ENCODE results near the gene ZNF827.

ZNF827 gene

GRCh38 chr4:145938618-145939440 lies at the start of gene ZNF827:
TSS of gene ZNF827 (minus strand) at chr4:145938823. CDS start at chr4:145938407, 416 bp downstream.
- no peaks in the 10 kb centered on the region for H3K36me3 ChIP-seq (ENCODE audit: insufficient read depth, low read depth, low read length)
- no peaks in the 10 kb centered on the region for H3K9me3 ChIP-seq (ENCODE audit: insufficient read depth, low read depth, low read length)
- H3K4me3 ChIP-seq (ENCODE audit: low read length): peak within 1 kb of the TSS; percentile 98
- H3K4me1 ChIP-seq (ENCODE audit: insufficient read depth, low read length): peaks cover 25% of the 10 kb centered on the region
- H3K27ac ChIP-seq (ENCODE audit: low read length): peak within 1 kb of the TSS; percentile 83
- peak within 1 kb of the TSS; percentile 97 for H3K9ac ChIP-seq (ENCODE audit: low read depth, low read length)
- H3K27me3 ChIP-seq (ENCODE audit: insufficient read depth, low read length): no peaks in the 10 kb centered on the region

GRCh38 chr4:145984563-145984962 lies 45.9 kb upstream of the ZNF827 start:
- no peak overlapping the region for H3K4me3 ChIP-seq (ENCODE audit: low read length)
- H3K27me3 ChIP-seq (ENCODE audit: insufficient read depth, low read length): no peaks in the 10 kb centered on the region
- H3K4me1 ChIP-seq (ENCODE audit: insufficient read depth, low read length): peaks cover 5% of the 10 kb centered on the region; the same call in 1 of the 2 replicates
- no peak overlapping the region for H3K27ac ChIP-seq (ENCODE audit: low read length)
- H3K36me3 ChIP-seq (ENCODE audit: insufficient read depth, low read depth, low read length): no peaks in the 10 kb centered on the region
- no peak overlapping the region for H3K9ac ChIP-seq (ENCODE audit: low read depth, low read length)
- H3K9me3 ChIP-seq (ENCODE audit: insufficient read depth, low read depth, low read length): no peaks in the 10 kb centered on the region

GRCh38 chr4:145982791-145983190 lies 44.2 kb upstream of the ZNF827 start:
- Histone ChIP-seq H3K9me3 (ENCODE audit: insufficient read depth, low read depth, low read length) (no peaks in the 10 kb centered on the region), H3K4me1 (ENCODE audit: insufficient read depth, low read length) (peaks cover 5% of the 10 kb centered on the region; the same call in 1 of the 2 replicates), H3K9ac (ENCODE audit: low read depth, low read length) (no peak overlapping the region), H3K27me3 (ENCODE audit: insufficient read depth, low read length) (no peaks in the 10 kb centered on the region), H3K4me3 (ENCODE audit: low read length) (no peak overlapping the region), H3K36me3 (ENCODE audit: insufficient read depth, low read depth, low read length) (no peaks in the 10 kb centered on the region), H3K27ac (ENCODE audit: low read length) (no peak overlapping the region)

GRCh38 chr4:145979160-145979559 lies 40.5 kb upstream of the ZNF827 start:
- no peaks in the 10 kb centered on the region for H3K9me3 ChIP-seq (ENCODE audit: insufficient read depth, low read depth, low read length)
- H3K27ac ChIP-seq (ENCODE audit: low read length): no peak overlapping the region
- H3K4me3 ChIP-seq (ENCODE audit: low read length): no peak overlapping the region
- no peak overlapping the region for H3K9ac ChIP-seq (ENCODE audit: low read depth, low read length)
- H3K27me3 ChIP-seq (ENCODE audit: insufficient read depth, low read length): no peaks in the 10 kb centered on the region
- H3K4me1 ChIP-seq (ENCODE audit: insufficient read depth, low read length): no peaks in the 10 kb centered on the region
- no peaks in the 10 kb centered on the region for H3K36me3 ChIP-seq (ENCODE audit: insufficient read depth, low read depth, low read length)

- no peaks in the 10 kb centered on the region for H3K36me3 ChIP-seq (ENCODE audit: insufficient read depth, low read depth, low read length)
- no peak overlapping the region for H3K27ac ChIP-seq (ENCODE audit: low read length)
- no peaks in the 10 kb centered on the region for H3K4me1 ChIP-seq (ENCODE audit: insufficient read depth, low read length)
- H3K9me3 ChIP-seq (ENCODE audit: insufficient read depth, low read depth, low read length): no peaks in the 10 kb centered on the region
- H3K27me3 ChIP-seq (ENCODE audit: insufficient read depth, low read length): no peaks in the 10 kb centered on the region
- no peak overlapping the region for H3K4me3 ChIP-seq (ENCODE audit: low read length)
- no peak overlapping the region for H3K9ac ChIP-seq (ENCODE audit: low read depth, low read length)
Measured at GRCh38 chr4:145976680-145977079, 38.1 kb upstream of the ZNF827 start.

- H3K4me3 ChIP-seq (ENCODE audit: low read length): no peak overlapping the region
Measured at GRCh38 chr4:145960012-145960411, 21.4 kb upstream of the ZNF827 start.

GRCh38 chr4:145957302-145957701 lies 18.7 kb upstream of the ZNF827 start:
- Histone ChIP-seq H3K27ac (ENCODE audit: low read length) (no peak overlapping the region), H3K9ac (ENCODE audit: low read depth, low read length) (no peak overlapping the region), H3K4me3 (ENCODE audit: low read length) (no peak overlapping the region), H3K9me3 (ENCODE audit: insufficient read depth, low read depth, low read length) (no peaks in the 10 kb centered on the region), H3K27me3 (ENCODE audit: insufficient read depth, low read length) (no peaks in the 10 kb centered on the region), H3K4me1 (ENCODE audit: insufficient read depth, low read length) (peaks cover 2% of the 10 kb centered on the region; the same call in 1 of the 2 replicates), H3K36me3 (ENCODE audit: insufficient read depth, low read depth, low read length) (no peaks in the 10 kb centered on the region)

More at GRCh38 chr4:145960012-145960411, 21.4 kb upstream of the ZNF827 start:
- Histone ChIP-seq H3K9me3 (ENCODE audit: insufficient read depth, low read depth, low read length) (no peaks in the 10 kb centered on the region), H3K36me3 (ENCODE audit: insufficient read depth, low read depth, low read length) (no peaks in the 10 kb centered on the region), H3K4me1 (ENCODE audit: insufficient read depth, low read length) (peaks cover 2% of the 10 kb centered on the region; the same call in 1 of the 2 replicates), H3K27me3 (ENCODE audit: insufficient read depth, low read length) (no peaks in the 10 kb centered on the region), H3K27ac (ENCODE audit: low read length) (no peak overlapping the region), H3K9ac (ENCODE audit: low read depth, low read length) (no peak overlapping the region)

- peaks cover 2% of the 10 kb centered on the region; the same call in 1 of the 2 replicates for H3K4me1 ChIP-seq (ENCODE audit: insufficient read depth, low read length)
Measured at GRCh38 chr4:145956288-145956890, 17.8 kb upstream of the ZNF827 start.

GRCh38 chr4:145954924-145955339 lies 16.3 kb upstream of the ZNF827 start:
- Histone ChIP-seq H3K4me1 (ENCODE audit: insufficient read depth, low read length) (no peaks in the 10 kb centered on the region), H3K9ac (ENCODE audit: low read depth, low read length) (no peak overlapping the region), H3K9me3 (ENCODE audit: insufficient read depth, low read depth, low read length) (no peaks in the 10 kb centered on the region), H3K27me3 (ENCODE audit: insufficient read depth, low read length) (no peaks in the 10 kb centered on the region), H3K4me3 (ENCODE audit: low read length) (no peak overlapping the region), H3K27ac (ENCODE audit: low read length) (no peak overlapping the region), H3K36me3 (ENCODE audit: insufficient read depth, low read depth, low read length) (no peaks in the 10 kb centered on the region)

More at GRCh38 chr4:145956288-145956890, 17.8 kb upstream of the ZNF827 start:
- no peak overlapping the region for H3K4me3 ChIP-seq (ENCODE audit: low read length)
- H3K27me3 ChIP-seq (ENCODE audit: insufficient read depth, low read length): no peaks in the 10 kb centered on the region
- H3K36me3 ChIP-seq (ENCODE audit: insufficient read depth, low read depth, low read length): no peaks in the 10 kb centered on the region
- no peak overlapping the region for H3K9ac ChIP-seq (ENCODE audit: low read depth, low read length)
- no peaks in the 10 kb centered on the region for H3K9me3 ChIP-seq (ENCODE audit: insufficient read depth, low read depth, low read length)
- no peak overlapping the region for H3K27ac ChIP-seq (ENCODE audit: low read length)

- no peaks in the 10 kb centered on the region for H3K9me3 ChIP-seq (ENCODE audit: insufficient read depth, low read depth, low read length)
- H3K27me3 ChIP-seq (ENCODE audit: insufficient read depth, low read length): 0 out of 2 replicates have a peak, but pooled peaks cover 4% of the 10 kb centered on the region
- H3K27ac ChIP-seq (ENCODE audit: low read length): no peak overlapping the region
- H3K4me3 ChIP-seq (ENCODE audit: low read length): no peak overlapping the region
- H3K4me1 ChIP-seq (ENCODE audit: insufficient read depth, low read length): no peaks in the 10 kb centered on the region
- H3K9ac ChIP-seq (ENCODE audit: low read depth, low read length): no peak overlapping the region
- no peaks in the 10 kb centered on the region for H3K36me3 ChIP-seq (ENCODE audit: insufficient read depth, low read depth, low read length)
Measured at GRCh38 chr4:145951931-145952330, 13.3 kb upstream of the ZNF827 start.

- no peak overlapping the region for H3K9ac ChIP-seq (ENCODE audit: low read depth, low read length)
- no peak overlapping the region for H3K27ac ChIP-seq (ENCODE audit: low read length)
- no peak overlapping the region for H3K4me3 ChIP-seq (ENCODE audit: low read length)
- H3K27me3 ChIP-seq (ENCODE audit: insufficient read depth, low read length): 0 out of 2 replicates have a peak, but pooled peaks cover 4% of the 10 kb centered on the region
- no peaks in the 10 kb centered on the region for H3K4me1 ChIP-seq (ENCODE audit: insufficient read depth, low read length)
- no peaks in the 10 kb centered on the region for H3K36me3 ChIP-seq (ENCODE audit: insufficient read depth, low read depth, low read length)
- H3K9me3 ChIP-seq (ENCODE audit: insufficient read depth, low read depth, low read length): no peaks in the 10 kb centered on the region
Measured at GRCh38 chr4:145945431-145946155, 7.0 kb upstream of the ZNF827 start.

Data from iPS-20b (cell line).